Superior temporal gyrus (tissue), 1 donor: ENCODE data around the gene STRA6.
"Not testable (repeated sequence)": the region's sequence is repeated elsewhere in the genome, so short reads cannot be mapped to it uniquely, and the experiment has no call there.

ENCODE experiments used
- DNase-seq: peaks from one replicate; pipeline ENCODE4 v3.0.0-alpha.2; 2016; ENCODE audit errors: extremely low spot score

Gene STRA6

GRCh38 chr15:74179983-74180880 lies 22.4 kb downstream of the STRA6 start:
- DNase-seq, result no peak

DNA sequence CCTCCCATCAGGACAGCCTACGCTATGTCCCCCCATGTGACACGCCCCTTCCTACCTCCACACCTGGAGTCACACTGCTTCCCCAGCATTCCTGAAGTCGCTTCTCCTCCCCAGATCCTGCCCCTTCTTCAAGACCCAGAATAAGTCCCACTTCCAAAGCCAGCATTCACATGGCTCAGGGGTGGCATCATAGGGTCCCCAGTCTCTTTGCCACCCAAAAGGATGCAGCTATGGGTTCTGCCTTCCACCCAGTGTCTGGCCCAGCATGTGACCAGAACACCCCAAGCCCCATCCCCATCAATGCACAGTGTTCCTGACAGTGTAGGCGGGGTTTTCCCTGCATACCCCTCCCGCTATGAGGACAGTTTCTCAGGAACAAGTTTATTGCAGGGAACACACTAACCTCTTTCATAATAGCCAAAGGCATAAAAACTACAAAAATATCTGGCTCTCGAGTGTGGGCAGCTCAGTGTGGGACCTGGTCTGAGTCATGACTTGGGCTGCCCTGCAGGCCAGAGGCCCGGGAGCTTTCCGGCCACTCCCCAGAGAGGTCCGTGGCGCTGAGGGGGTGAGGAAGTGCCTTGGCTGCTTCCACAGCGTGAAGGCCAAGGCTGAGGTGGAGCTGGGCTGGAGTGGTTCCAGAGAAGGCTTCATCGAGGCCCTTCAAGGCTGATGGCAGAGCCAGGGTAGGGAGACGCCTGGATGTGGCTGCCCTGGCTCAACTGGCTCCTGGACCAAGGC lies 23.3 kb downstream of the STRA6 start:
- DNase-seq, result peak; percentile 42

DNA sequence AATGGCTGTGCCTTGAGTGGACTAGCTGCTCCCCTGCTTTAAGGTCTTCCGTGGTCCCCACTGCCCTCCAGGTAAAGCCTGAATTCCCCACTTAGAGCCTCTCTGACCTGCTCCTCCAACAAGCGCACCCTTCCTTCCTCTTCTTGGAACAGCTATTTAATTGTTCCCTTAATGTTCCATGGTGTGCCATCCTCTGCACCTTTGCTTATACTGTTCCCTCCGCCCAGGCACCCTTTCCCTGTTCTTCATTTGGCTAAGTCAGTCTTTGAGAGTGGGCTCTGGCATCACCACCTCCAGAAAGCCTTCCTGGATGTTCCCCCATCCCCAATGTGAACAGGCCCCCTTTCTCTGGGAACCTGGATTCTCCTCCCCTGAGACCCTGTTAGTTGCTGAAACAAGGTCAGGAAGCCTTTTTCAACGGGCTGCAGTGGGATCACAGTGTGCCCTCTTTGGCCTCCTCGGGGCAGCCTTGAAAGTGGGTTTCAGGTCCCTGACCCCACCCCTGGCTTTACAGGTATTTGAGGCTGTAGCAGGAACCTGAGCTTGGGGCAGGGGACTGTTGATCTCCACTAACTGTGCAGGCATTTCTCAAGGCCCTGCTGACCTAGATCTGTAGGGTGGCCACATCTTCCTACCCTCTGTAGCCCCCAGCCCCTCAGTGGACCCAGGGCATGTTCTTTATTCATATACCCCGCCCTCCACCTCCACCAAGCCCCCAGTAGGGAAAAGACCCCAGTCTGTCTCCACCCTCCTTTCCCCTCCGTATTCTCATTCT lies 24.1 kb downstream of the STRA6 start:
- DNase-seq, result no peak

GRCh38 chr15:74176262-74177214 lies 26.0 kb downstream of the STRA6 start:
- DNase-seq, result no peak

DNA sequence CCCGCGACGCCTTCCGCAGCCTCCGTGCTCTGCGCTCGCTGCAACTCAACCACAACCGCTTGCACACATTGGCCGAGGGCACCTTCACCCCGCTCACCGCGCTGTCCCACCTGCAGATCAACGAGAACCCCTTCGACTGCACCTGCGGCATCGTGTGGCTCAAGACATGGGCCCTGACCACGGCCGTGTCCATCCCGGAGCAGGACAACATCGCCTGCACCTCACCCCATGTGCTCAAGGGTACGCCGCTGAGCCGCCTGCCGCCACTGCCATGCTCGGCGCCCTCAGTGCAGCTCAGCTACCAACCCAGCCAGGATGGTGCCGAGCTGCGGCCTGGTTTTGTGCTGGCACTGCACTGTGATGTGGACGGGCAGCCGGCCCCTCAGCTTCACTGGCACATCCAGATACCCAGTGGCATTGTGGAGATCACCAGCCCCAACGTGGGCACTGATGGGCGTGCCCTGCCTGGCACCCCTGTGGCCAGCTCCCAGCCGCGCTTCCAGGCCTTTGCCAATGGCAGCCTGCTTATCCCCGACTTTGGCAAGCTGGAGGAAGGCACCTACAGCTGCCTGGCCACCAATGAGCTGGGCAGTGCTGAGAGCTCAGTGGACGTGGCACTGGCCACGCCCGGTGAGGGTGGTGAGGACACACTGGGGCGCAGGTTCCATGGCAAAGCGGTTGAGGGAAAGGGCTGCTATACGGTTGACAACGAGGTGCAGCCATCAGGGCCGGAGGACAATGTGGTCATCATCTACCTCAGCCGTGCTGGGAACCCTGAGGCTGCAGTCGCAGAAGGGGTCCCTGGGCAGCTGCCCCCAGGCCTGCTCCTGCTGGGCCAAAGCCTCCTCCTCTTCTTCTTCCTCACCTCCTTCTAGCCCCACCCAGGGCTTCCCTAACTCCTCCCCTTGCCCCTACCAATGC lies 27.1 kb downstream of the STRA6 start:
- DNase-seq, result no peak

DNA sequence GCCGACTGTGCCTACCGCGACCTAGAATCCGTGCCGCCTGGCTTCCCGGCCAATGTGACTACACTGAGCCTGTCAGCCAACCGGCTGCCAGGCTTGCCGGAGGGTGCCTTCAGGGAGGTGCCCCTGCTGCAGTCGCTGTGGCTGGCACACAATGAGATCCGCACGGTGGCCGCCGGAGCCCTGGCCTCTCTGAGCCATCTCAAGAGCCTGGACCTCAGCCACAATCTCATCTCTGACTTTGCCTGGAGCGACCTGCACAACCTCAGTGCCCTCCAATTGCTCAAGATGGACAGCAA lies 27.7 kb downstream of the STRA6 start:
- no peak for DNase-seq

DNA sequence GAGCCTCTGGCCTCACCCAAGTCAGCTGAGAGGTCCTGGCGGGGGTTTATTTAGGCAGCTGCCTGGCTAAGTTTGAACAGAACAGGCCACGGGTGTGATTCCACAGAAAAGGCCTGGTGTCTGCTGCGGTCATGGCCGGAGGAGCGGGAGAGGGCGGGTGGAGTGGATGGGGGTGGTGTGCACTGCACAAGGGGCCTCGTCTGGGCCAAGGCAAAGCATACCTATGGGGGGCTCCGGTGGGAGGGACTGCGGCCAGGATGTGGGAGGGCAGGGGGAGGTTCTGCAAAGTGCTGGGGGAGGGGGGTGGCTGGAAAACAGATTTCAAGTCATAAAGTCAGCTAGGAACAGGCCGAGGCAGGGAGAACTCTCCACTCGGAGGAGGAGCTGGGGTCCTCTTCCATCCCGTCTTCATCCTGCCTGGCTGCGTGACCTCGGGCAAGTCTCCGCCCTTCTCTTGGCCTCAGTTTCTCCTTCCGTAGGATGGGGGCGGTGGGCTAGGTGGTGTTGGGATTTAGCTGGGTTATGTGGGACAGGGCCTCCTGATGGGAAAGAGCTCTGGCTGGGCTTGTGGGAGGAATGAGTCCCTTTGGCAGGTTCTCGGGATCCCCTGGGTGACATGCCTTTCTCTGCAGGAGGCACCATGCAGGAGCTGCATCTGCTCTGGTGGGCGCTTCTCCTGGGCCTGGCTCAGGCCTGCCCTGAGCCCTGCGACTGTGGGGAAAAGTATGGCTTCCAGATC lies 28.2 kb downstream of the STRA6 start:
- no peak for DNase-seq

- no peak for DNase-seq
Observed at GRCh38 chr15:74173380-74174218, 29.0 kb downstream of the STRA6 start, which contains the start of gene ISLR. ISLR (plus strand) TSS chr15:74173710; CDS start chr15:74174859, 1,149 bp downstream.

- DNase-seq, result no peak
Observed at GRCh38 chr15:74172701-74173379, 29.7 kb downstream of the STRA6 start.

GRCh38 chr15:74171965-74172541 lies 30.5 kb downstream of the STRA6 start:
- DNase-seq, result no peak

GRCh38 chr15:74170875-74171578 lies 31.6 kb downstream of the STRA6 start:
- no peak for DNase-seq

- no peak for DNase-seq
Observed at GRCh38 chr15:74170071-74170844, 32.3 kb downstream of the STRA6 start.

GRCh38 chr15:74168711-74169126 lies 33.9 kb downstream of the STRA6 start:
- no peak for DNase-seq

DNA sequence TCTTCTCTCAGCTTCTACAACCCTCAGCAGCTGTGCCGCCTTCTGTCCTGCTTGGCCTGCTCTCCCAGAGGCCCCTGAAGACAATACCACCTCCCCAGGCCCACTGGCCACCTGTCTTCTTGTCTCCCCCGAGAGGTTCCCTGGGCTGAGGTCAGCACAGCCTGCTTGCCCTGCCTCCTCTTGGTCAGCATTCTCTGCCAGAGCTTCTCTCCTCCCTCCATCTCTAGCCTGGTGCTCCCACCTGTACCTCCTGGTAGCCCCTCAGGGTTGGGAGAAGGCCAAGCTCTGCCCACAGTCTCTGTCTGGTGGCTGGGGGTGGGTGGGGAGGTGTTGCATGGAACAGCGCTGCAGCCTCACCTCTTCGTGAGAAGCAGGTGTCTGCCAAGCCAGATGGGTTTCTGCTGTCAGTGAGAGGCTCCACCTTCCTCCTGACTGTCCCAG lies 34.7 kb downstream of the STRA6 start:
- no peak for DNase-seq

DNA sequence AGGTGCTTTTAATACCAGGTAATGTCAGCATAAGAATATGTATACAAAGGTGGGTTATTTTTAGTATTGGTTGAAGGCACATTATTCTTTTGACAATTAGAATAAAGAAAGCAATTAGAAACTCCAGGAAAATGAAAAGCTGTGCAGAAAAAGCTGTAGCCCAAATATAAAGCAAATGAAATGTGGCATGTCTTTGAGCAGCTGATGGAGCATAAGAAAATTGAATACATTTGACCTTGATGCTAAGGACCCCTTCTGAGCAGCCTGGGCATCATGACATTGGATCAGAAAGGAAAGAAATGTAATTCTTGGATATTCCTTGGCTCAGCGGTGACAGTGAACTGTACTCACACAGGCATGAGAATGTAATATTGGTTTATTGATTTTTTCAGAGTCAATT lies 37.1 kb downstream of the STRA6 start:
- DNase-seq, result no peak

DNA sequence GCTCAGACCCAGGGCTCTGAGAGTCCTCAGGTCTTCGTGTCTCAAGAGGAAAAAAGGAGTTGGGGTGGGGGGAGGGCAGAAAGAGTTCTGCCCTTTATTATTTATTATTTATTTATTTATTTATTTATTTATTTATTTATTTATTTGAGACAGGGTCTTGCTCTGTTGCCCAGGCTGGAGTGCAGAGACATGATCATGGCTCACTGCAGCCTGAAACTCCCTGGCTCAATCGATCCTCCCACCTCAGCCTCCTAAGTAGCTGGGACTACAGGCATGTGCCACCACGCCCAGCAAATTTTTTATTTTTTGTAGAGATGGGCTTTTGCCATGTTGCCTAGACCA lies 40.4 kb downstream of the STRA6 start:
- not testable (repeated sequence) for DNase-seq
